Ovary (tissue), 3 donors: ENCODE results near the gene LPCAT1.

Experiments used
- POLR2A ChIP-seq: fragments of 450-650 bp; IDR thresholded peaks from one replicate; pipeline ENCODE4 v1.6.1; 2017; ENCODE audit warnings: antibody characterized with exemption, mild to moderate bottlenecking, moderate library complexity
- TF ChIP-seq, protein P1 (sequence below), 3 donors: fragments of 450-650 bp in 2 of 3; fragments of 200-600 bp in 1 of 3; IDR thresholded peaks; one replicate each; pipeline versions ENCODE4 v1.5.1 to v1.8.0; 2016 to 2022; ENCODE audit warnings: antibody characterized with exemption in 3 of 3, mild to moderate bottlenecking in 1 of 3
- donor health status: DM: no; HTN: no; CAD: no.

DNA sequence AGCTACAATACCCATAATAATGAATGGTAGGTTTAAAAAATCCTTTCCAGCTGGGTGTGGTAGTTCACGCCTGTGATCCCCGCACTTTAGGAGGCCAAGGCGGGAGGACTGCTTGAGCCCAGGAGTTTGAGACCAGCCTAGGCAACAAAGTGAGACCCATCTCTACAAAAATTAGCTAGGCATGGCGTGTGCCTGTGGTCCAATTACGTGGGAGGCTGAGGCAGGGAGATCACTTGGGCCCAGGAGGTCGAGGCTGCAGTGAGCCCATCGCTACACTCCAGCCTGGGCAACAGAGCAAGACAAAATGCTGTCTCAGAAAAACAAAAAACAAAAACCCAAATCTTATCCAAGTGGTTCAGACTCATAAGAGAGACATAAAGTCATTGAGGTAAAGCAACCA is 44.7 kb downstream of the LPCAT1 start:
- TF ChIP-seq, protein P1, sequence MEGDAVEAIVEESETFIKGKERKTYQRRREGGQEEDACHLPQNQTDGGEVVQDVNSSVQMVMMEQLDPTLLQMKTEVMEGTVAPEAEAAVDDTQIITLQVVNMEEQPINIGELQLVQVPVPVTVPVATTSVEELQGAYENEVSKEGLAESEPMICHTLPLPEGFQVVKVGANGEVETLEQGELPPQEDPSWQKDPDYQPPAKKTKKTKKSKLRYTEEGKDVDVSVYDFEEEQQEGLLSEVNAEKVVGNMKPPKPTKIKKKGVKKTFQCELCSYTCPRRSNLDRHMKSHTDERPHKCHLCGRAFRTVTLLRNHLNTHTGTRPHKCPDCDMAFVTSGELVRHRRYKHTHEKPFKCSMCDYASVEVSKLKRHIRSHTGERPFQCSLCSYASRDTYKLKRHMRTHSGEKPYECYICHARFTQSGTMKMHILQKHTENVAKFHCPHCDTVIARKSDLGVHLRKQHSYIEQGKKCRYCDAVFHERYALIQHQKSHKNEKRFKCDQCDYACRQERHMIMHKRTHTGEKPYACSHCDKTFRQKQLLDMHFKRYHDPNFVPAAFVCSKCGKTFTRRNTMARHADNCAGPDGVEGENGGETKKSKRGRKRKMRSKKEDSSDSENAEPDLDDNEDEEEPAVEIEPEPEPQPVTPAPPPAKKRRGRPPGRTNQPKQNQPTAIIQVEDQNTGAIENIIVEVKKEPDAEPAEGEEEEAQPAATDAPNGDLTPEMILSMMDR (IDR thresholded peaks at IDR 0.05): no peak
- no peak for TF ChIP-seq POLR2A
